HG03521 (cell line): ENCODE data around the gene TNFSF9.
"Not testable (repeated sequence)": the region's sequence is repeated elsewhere in the genome, so short reads cannot be mapped to it uniquely, and the experiment has no call there.

Experiments used
- ATAC-seq: cut with Tn5 transposase; IDR thresholded peaks from one replicate; pipeline ENCODE4 v1.9.1; 2021; ENCODE audit warnings: mild to moderate bottlenecking, moderate library complexity; ENCODE audit not compliant: unreplicated experiment

TNFSF9 gene

GRCh38 chr19:6571167-6571566 is 40.3 kb downstream of the TNFSF9 start:
- no peak for ATAC-seq

GRCh38 chr19:6572217-6572616 is 41.4 kb downstream of the TNFSF9 start:
- no peak for ATAC-seq

- ATAC-seq, result no peak
These were observed 42.5 kb downstream of the TNFSF9 start for GRCh38 chr19:6573350-6573749.

- ATAC-seq, result no peak
These were observed 46.1 kb downstream of the TNFSF9 start for GRCh38 chr19:6576869-6577475.

- ATAC-seq, result peak; percentile 71
These were observed 46.8 kb downstream of the TNFSF9 start for GRCh38 chr19:6577476-6578125.

- no peak for ATAC-seq
These were observed 48.8 kb downstream of the TNFSF9 start for GRCh38 chr19:6579450-6580178.

- ATAC-seq, result no peak
These were observed 49.5 kb downstream of the TNFSF9 start for GRCh38 chr19:6580313-6580712.

GRCh38 chr19:6582515-6583484 is 52.0 kb downstream of the TNFSF9 start:
- not testable (repeated sequence) for ATAC-seq
